GM23338 (cell line): Measurements from ENCODE around the gene CTDSP2. TPM values are rescaled to one million over a fixed set of nuclear protein-coding genes. Genes with fewer than 3 reads are reported as not detected.

Source experiments
- ATAC-seq: fragments of 200-7000 bp; cut with Tn5 transposase; 3 replicates; pipeline ENCODE4 v1.9.1; 2020
- DNase-seq: peaks from one replicate; pipeline ENCODE4 v3.0.0-alpha.2; 2015; ENCODE audit warnings: low spot score
- H2AFZ ChIP-seq: fragments of 200-600 bp; sonication (generic); 2 replicates; pipeline ENCODE4 v1.8.0; 2016; ENCODE audit warnings: antibody characterized with exemption, mild to moderate bottlenecking, moderate library complexity
- H3F3A ChIP-seq: fragments of 200-600 bp; sonication (generic); replicated peaks from 2 replicates; pipeline ENCODE4 v1.8.0; 2017; ENCODE audit warnings: antibody characterized with exemption, mixed run types, low read depth
- H3K27ac ChIP-seq: fragments of 200-600 bp; sonication (generic); 2 replicates; pipeline ENCODE4 v1.6.1; 2016; ENCODE audit warnings: low read depth
- H3K27me3 ChIP-seq: fragments of 200-600 bp; sonication (generic); 2 replicates; pipeline ENCODE4 v1.8.0; 2016; ENCODE audit warnings: mild to moderate bottlenecking, mixed run types, moderate library complexity; ENCODE audit not compliant: insufficient read depth
- H3K36me3 ChIP-seq: fragments of 200-600 bp; sonication (generic); 2 replicates; pipeline ENCODE4 v1.8.0; 2016; ENCODE audit warnings: mild to moderate bottlenecking; ENCODE audit not compliant: insufficient read depth
- H3K4me1 ChIP-seq: fragments of 200-600 bp; sonication (generic); 2 replicates; pipeline ENCODE4 v1.8.0; 2016; ENCODE audit warnings: mild to moderate bottlenecking, moderate library complexity; ENCODE audit not compliant: insufficient read depth
- H3K4me2 ChIP-seq: fragments of 200-600 bp; sonication (generic); 2 replicates; pipeline ENCODE4 v1.7.1; 2017; ENCODE audit warnings: mixed run types
- H3K4me3 ChIP-seq: fragments of 200-600 bp; sonication (generic); 2 replicates; pipeline ENCODE4 v1.6.1; 2016; ENCODE audit warnings: mixed run types
- H3K79me2 ChIP-seq: fragments of 200-600 bp; sonication (generic); replicated peaks from 2 replicates; pipeline ENCODE4 v1.8.0; 2017; ENCODE audit warnings: mild to moderate bottlenecking; ENCODE audit not compliant: insufficient read depth
- H3K9me2 ChIP-seq: fragments of 200-600 bp; sonication (generic); 2 replicates; pipeline ENCODE4 v1.8.0; 2017; ENCODE audit not compliant: insufficient read depth
- H4K20me1 ChIP-seq: fragments of 200-600 bp; sonication (generic); replicated peaks from 2 replicates; pipeline ENCODE4 v1.8.0; 2017; ENCODE audit warnings: mild to moderate bottlenecking; ENCODE audit not compliant: insufficient read depth
- H3K27ac Mint-ChIP-seq: 2 replicates; pipeline ENCODE4 v1.8.0; 2020; ENCODE audit warnings: inconsistent platforms, mild to moderate bottlenecking, moderate library complexity, mixed read lengths
- H3K27me3 Mint-ChIP-seq: 3 replicates; pipeline ENCODE4 v1.8.0; 2022; ENCODE audit warnings: low read depth, mild to moderate bottlenecking, moderate library complexity, mixed read lengths, inconsistent platforms; ENCODE audit not compliant: insufficient read depth, poor library complexity
- H3K36me3 Mint-ChIP-seq: 3 replicates; pipeline ENCODE4 v1.8.0; 2021; ENCODE audit warnings: low read depth, mild to moderate bottlenecking, inconsistent platforms, moderate library complexity, mixed read lengths
- H3K4me1 Mint-ChIP-seq: 3 replicates; pipeline ENCODE4 v1.8.0; 2020; ENCODE audit warnings: mild to moderate bottlenecking, inconsistent platforms, mixed read lengths
- H3K4me3 Mint-ChIP-seq: 3 replicates; pipeline ENCODE4 v1.8.0; 2021; ENCODE audit warnings: moderate library complexity, mild to moderate bottlenecking, inconsistent platforms, mixed read lengths
- H3K9me3 Mint-ChIP-seq: 3 replicates; pipeline ENCODE4 v1.8.0; 2020; ENCODE audit warnings: moderate library complexity, mild to moderate bottlenecking, inconsistent platforms, mixed read lengths
- CREB1 ChIP-seq: fragments of 250-450 bp; sonication (Bioruptor Pico); IDR thresholded peaks from 2 replicates; pipeline ENCODE4 v1.5.0; 2020; ENCODE audit warnings: low read depth, mild to moderate bottlenecking, moderate library complexity
- CTCF ChIP-seq, 2 experiments: fragments of 200-600 bp in 1 of 2; sonication (generic) in 1 of 2; conservative IDR thresholded peaks; 2 replicates each; pipeline versions ENCODE4 v1.5.1 to v1.6.1; 2016 to 2017; ENCODE audit warnings: antibody characterized with exemption in 2 of 2, low read depth in 2 of 2, mild to moderate bottlenecking in 2 of 2, moderate library complexity in 1 of 2
- ETS1 ChIP-seq: IDR thresholded peaks from 2 replicates; pipeline ENCODE4 v1.6.1; 2016; ENCODE audit warnings: antibody characterized with exemption
- EZH2 ChIP-seq: fragments of 200-600 bp; sonication (generic); IDR thresholded peaks from one replicate; pipeline ENCODE4 v1.8.0; 2017; ENCODE audit warnings: antibody characterized with exemption, mild to moderate bottlenecking, low read depth; ENCODE audit not compliant: unreplicated experiment
- NANOG ChIP-seq: IDR thresholded peaks from 2 replicates; pipeline ENCODE4 v1.6.1; 2016; ENCODE audit warnings: antibody characterized with exemption, borderline replicate concordance
- POLR2AphosphoS5 ChIP-seq: IDR thresholded peaks from 2 replicates; pipeline ENCODE4 v1.6.1; 2016; ENCODE audit warnings: antibody characterized with exemption, low read depth
- STAT1 ChIP-seq: IDR thresholded peaks from one replicate; pipeline ENCODE4 v1.6.1; 2016; ENCODE audit warnings: antibody characterized with exemption; ENCODE audit not compliant: unreplicated experiment
- ZNF114 ChIP-seq: fragments of 250-450 bp; sonication (Bioruptor Pico); IDR thresholded peaks from 2 replicates; pipeline ENCODE4 v1.5.0; 2020; ENCODE audit warnings: mild to moderate bottlenecking, moderate library complexity
- ZNF331 ChIP-seq: fragments of 250-450 bp; sonication (Bioruptor Pico); IDR thresholded peaks from 2 replicates; pipeline ENCODE4 v1.5.0; 2020; ENCODE audit warnings: low read depth, mild to moderate bottlenecking, moderate library complexity
- polyA plus RNA-seq: library from polyadenylated mRNA; unstranded; fragments of >200 nt; fragmentation: Nextera tagmentation; extraction: Ambion mirVana; gene quantifications from 2 replicates; pipeline ENCODE4 v1.2.1, GENCODE V29; 2016
- total RNA-seq: library from RNA; depleted of rRNA; stranded (reverse); fragments of >200 nt; shearing (Covaris generic); gene quantifications from 2 replicates; pipeline ENCODE4 v1.2.3, GENCODE V29; 2014
- TF ChIP-seq, protein P1 (sequence below): IDR thresholded peaks from one replicate; pipeline ENCODE4 v1.6.1; 2018; ENCODE audit warnings: antibody characterized with exemption; ENCODE audit not compliant: unreplicated experiment

Gene CTDSP2
- total and polyA plus RNA-seq, 2 experiments from 2014 or later = 22.8 to 81.9 TPM

DNA sequence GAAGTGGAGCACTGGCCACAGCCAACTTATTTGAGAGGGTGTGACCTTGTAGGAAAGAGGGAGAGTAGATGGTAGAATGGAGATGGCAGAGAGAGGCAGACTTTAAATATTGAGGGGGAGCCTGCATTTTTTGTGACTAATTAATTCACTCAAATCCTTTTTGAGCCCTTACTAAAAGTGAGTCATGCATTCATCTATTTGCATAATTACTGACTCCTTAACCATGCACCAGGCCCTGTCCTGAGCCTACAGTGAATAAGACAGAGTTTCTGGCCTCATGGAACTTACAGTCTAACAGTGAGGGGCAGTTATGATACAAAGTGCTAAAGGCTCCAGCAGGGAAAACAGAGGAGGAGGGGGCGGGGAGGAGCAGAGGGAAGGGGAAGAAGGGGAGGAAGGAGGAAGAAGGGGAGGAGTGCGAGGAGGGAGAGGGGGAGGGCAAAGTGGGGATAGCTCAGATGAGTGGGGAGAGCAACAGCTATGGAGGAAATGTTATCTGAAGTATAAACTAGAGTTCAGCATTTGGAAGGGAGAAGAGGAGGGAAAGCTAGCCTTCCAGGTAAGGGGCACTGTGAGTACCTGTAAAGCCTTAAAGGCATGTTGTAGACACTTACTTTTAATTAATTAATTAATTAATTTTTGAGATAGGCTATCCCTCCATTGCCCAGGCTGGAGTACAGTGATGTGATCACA, 7.5 kb upstream of the CTDSP2 start:
- Mint-ChIP-seq H3K36me3 (no peaks in the 10 kb centered on the region), H3K9me3 (no peaks in the 10 kb centered on the region), H3K27me3 (peaks cover 16% of the 10 kb centered on the region), H3K4me1 (peaks cover 33% of the 10 kb centered on the region), H3K27ac (no peak overlapping the region; the same call in 1 of the 2 replicates), H3K4me3 (peak overlapping the region; percentile 66; the same call in 2 of the 3 replicates)
- H3K79me2 ChIP-seq = no peaks in the 10 kb centered on the region
- H3K4me3 ChIP-seq = peak overlapping the region; percentile 68; the same call in 1 of the 2 replicates
- H3K4me1 ChIP-seq = peaks cover 35% of the 10 kb centered on the region
- TF ChIP-seq ZNF331 = no peak
- no peak for TF ChIP-seq NANOG
- DNase-seq (no peak), ATAC-seq (no peak)
- peaks cover 11% of the 10 kb centered on the region for H3F3A ChIP-seq
- no peak overlapping the region for H3K27ac ChIP-seq
- no peaks in the 10 kb centered on the region for H3K9me2 ChIP-seq
- no peaks in the 10 kb centered on the region for H4K20me1 ChIP-seq
- H2AFZ ChIP-seq = no peak overlapping the region; the same call in 1 of the 2 replicates
- H3K36me3 ChIP-seq = no peaks in the 10 kb centered on the region
- H3K4me2 ChIP-seq = peak overlapping the region; percentile 94
- H3K27me3 ChIP-seq = peaks cover 12% of the 10 kb centered on the region

DNA sequence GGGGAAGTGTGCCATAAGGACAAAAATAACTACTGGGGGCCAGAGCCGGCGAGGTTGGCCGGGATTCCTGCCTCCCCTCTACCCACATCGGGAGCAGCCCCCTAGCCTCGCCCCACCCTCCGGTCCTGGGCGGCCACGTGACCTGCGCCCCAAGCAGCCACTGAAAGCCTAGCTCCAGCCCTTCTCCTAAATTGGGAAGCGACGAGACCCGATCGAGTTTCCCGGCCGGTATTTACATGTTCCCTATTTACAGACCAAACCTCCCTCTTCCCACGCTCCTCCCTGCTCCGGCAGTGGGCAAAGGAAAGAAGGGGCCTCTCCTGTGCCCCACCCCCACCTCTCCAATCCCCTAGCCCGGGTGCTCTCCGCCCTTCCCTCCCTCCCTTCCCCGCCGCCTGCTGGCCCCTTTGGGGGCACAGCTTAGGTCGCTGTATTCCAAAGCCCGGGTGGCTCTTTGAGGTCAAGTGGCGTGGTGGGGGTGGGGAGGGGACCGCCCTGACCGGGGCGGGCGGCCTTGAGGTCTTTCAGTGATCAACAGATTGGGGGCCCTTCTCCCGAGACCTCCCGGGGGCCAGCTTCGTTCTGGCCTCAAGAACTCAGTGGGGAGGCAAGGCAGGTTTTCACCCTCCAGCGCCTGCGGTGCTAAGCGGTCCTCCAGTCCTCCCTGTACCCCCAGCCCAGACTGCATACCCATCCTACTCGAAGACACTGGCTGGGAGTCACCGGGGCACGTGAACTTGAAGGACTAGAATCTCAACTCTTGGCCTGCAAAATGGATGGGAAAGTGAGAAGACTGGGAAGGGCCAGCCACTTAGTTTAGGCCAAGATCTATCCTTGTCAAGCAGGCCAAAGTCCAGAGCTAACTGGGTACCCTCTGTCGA, 6.3 kb upstream of the CTDSP2 start:
- Histone ChIP-seq H3K36me3 (no peaks in the 10 kb centered on the region), H4K20me1 (no peaks in the 10 kb centered on the region), H3K4me1 (peaks cover 39% of the 10 kb centered on the region), H3K4me2 (peak overlapping the region; percentile 94), H3K79me2 (no peaks in the 10 kb centered on the region), H3K27ac (peak overlapping the region; percentile 92), H3K27me3 (peaks cover 12% of the 10 kb centered on the region), H2AFZ (peak overlapping the region; percentile 92), H3F3A (peaks cover 11% of the 10 kb centered on the region), H3K9me2 (no peaks in the 10 kb centered on the region), H3K4me3 (peak overlapping the region; percentile 68)
- Mint-ChIP-seq H3K27ac (peak overlapping the region; percentile 77), H3K4me1 (peaks cover 39% of the 10 kb centered on the region), H3K4me3 (peak overlapping the region; percentile 66), H3K9me3 (no peaks in the 10 kb centered on the region), H3K36me3 (no peaks in the 10 kb centered on the region), H3K27me3 (peaks cover 20% of the 10 kb centered on the region)
- ATAC-seq (peak; percentile 80), DNase-seq (peak; percentile 93)
- TF ChIP-seq CTCF (conservative IDR thresholded peaks at IDR 0.05; ENCODE audit: low read depth in 2 of 2) (peak in 1 of 2 experiments; percentile 50; a peak in 2 of 4 replicates), CREB1 (CRISPR knock-in tag) (no peak; the same call in 1 of the 2 replicates), POLR2AphosphoS5 (peak; percentile 42)

DNA sequence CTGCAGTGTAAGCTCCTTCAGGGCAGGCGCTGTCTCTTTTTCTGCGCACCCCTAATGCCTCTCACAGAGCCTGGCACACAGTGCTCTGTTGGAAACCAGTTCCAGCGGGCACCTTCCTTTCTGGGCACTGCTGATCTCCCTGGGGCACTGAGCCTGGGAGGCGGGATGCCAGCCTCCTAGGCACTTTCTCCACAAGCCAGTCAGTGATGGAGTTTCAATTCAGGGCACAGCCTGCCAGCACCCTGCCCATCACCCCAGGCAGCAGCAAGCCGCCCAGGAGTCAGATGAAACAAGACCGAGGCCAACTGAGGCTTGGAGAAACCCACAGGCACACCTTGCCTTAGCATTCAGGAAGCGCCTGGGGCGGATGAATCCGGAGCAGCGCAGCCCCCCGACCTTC, 5.7 kb upstream of the CTDSP2 start:
- peak overlapping the region; percentile 66 for H3K4me3 Mint-ChIP-seq
- Histone ChIP-seq H3K4me2 (peak overlapping the region; percentile 94), H3F3A (peaks cover 11% of the 10 kb centered on the region), H3K36me3 (no peaks in the 10 kb centered on the region), H3K27me3 (peaks cover 12% of the 10 kb centered on the region), H4K20me1 (no peaks in the 10 kb centered on the region), H2AFZ (peak overlapping the region; percentile 92), H3K27ac (peak overlapping the region; percentile 92), H3K79me2 (no peaks in the 10 kb centered on the region), H3K4me1 (peaks cover 46% of the 10 kb centered on the region), H3K9me2 (no peaks in the 10 kb centered on the region), H3K4me3 (peak overlapping the region; percentile 68)
- H3K9me3 Mint-ChIP-seq = no peaks in the 10 kb centered on the region
- H3K27me3 Mint-ChIP-seq = peaks cover 23% of the 10 kb centered on the region
- H3K36me3 Mint-ChIP-seq = no peaks in the 10 kb centered on the region
- DNase-seq (no peak), ATAC-seq (peak; percentile 13)
- peak overlapping the region; percentile 55 for H3K27ac Mint-ChIP-seq
- peaks cover 42% of the 10 kb centered on the region for H3K4me1 Mint-ChIP-seq
- TF ChIP-seq EZH2 (no peak), STAT1 (no peak), ZNF114 (CRISPR knock-in tag) (no peak), ETS1 (no peak)
- TF ChIP-seq, protein P1, sequence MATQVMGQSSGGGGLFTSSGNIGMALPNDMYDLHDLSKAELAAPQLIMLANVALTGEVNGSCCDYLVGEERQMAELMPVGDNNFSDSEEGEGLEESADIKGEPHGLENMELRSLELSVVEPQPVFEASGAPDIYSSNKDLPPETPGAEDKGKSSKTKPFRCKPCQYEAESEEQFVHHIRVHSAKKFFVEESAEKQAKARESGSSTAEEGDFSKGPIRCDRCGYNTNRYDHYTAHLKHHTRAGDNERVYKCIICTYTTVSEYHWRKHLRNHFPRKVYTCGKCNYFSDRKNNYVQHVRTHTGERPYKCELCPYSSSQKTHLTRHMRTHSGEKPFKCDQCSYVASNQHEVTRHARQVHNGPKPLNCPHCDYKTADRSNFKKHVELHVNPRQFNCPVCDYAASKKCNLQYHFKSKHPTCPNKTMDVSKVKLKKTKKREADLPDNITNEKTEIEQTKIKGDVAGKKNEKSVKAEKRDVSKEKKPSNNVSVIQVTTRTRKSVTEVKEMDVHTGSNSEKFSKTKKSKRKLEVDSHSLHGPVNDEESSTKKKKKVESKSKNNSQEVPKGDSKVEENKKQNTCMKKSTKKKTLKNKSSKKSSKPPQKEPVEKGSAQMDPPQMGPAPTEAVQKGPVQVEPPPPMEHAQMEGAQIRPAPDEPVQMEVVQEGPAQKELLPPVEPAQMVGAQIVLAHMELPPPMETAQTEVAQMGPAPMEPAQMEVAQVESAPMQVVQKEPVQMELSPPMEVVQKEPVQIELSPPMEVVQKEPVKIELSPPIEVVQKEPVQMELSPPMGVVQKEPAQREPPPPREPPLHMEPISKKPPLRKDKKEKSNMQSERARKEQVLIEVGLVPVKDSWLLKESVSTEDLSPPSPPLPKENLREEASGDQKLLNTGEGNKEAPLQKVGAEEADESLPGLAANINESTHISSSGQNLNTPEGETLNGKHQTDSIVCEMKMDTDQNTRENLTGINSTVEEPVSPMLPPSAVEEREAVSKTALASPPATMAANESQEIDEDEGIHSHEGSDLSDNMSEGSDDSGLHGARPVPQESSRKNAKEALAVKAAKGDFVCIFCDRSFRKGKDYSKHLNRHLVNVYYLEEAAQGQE = no peak
